Mucosa of stomach (tissue), 1 donor: ENCODE data around the gene ENTR1.

Experiments used
- H3K27me3 ChIP-seq: one replicate; pipeline ENCODE4 v1.7.0; 2013; ENCODE audit warnings: mild to moderate bottlenecking, low read length; ENCODE audit not compliant: control insufficient read depth, insufficient read depth
- H3K36me3 ChIP-seq: one replicate; pipeline ENCODE4 v1.7.0; 2013; ENCODE audit warnings: low read length; ENCODE audit not compliant: control insufficient read depth, insufficient read depth
- H3K4me1 ChIP-seq: one replicate; pipeline ENCODE4 v1.7.0; 2013; ENCODE audit warnings: mild to moderate bottlenecking, low read length; ENCODE audit not compliant: control insufficient read depth, insufficient read depth
- H3K4me3 ChIP-seq: one replicate; pipeline ENCODE4 v1.7.0; 2013; ENCODE audit warnings: low read length
- H3K9ac ChIP-seq: one replicate; pipeline ENCODE4 v1.7.0; 2013; ENCODE audit warnings: mild to moderate bottlenecking, low read length, moderate library complexity
- H3K9me3 ChIP-seq: one replicate; pipeline ENCODE4 v1.7.0; 2013; ENCODE audit warnings: mild to moderate bottlenecking, low read length, moderate library complexity; ENCODE audit not compliant: control insufficient read depth
- donor health status: Pancreatic carcinoma.

The ENTR1 gene

DNA sequence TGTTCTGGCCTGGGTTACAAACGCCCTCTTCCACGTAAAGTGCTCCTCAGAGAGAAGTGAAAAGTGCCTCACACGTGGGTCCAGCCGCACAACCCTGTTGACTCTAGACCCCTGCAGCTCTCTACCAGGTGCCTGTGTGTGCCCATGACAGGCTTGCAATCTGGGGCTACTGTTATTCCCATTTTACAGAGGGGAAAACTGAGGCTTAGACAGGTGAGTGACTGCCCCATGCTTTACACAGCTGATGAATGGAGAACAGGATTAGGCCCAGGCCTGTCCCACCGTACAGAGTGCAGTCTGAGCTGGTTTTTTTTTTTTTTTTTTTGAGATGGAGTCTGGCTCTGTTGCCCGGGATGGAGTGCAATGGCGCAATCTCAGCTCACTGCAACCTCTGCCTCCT is 35.4 kb upstream of the ENTR1 start:
- H3K9ac ChIP-seq: no peak overlapping the region
- H3K36me3 ChIP-seq: peaks cover 34% of the 10 kb centered on the region
- H3K9me3 ChIP-seq: no peaks in the 10 kb centered on the region
- H3K4me1 ChIP-seq: no peaks in the 10 kb centered on the region
- no peak overlapping the region for H3K4me3 ChIP-seq
- no peaks in the 10 kb centered on the region for H3K27me3 ChIP-seq

DNA sequence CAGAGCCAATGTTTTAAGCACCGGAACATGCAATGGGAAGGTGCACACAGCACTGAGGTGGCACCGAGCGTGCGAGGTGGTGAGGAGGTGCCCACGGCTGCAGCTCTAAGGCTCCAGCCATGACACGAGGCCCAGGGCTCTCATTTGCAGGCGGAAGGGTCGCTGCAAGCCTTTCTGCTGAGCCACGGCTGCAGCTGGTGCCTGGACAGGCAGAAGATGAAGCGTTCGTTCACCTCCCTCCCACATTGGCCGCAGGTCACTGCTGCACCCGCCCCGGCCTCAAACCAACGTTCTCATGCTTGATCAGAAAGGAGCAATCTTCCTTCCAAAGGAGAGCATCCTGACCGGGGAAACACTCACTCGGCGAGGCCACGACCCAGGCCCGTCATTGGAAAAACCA is 33.7 kb upstream of the ENTR1 start:
- Histone ChIP-seq H3K27me3 (no peaks in the 10 kb centered on the region), H3K9me3 (no peaks in the 10 kb centered on the region), H3K9ac (no peak overlapping the region), H3K4me1 (peaks cover 6% of the 10 kb centered on the region), H3K36me3 (peaks cover 29% of the 10 kb centered on the region), H3K4me3 (no peak overlapping the region)

DNA sequence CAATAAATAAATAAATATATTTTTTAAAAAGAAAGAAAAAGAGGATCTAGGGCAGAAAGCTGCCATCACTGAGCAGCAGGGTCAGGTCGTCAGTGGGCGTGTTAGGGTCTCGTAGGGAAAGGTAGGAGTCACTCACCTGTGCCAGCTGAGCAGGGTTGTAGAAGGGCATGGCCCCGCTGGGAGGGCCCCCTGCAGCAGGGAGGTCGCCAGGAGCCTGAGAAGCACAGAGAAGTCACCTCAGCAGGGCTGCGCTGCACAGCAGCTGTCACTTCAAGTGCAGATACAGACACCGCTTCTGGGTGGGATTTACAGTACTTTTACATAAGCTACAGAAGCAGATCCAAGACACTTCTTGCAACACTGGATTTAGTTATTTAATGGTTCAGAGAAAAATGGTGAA is 33.3 kb upstream of the ENTR1 start:
- no peak overlapping the region for H3K4me3 ChIP-seq
- H3K9ac ChIP-seq: no peak overlapping the region
- peaks cover 10% of the 10 kb centered on the region for H3K4me1 ChIP-seq
- H3K36me3 ChIP-seq: peaks cover 29% of the 10 kb centered on the region
- H3K9me3 ChIP-seq: no peaks in the 10 kb centered on the region
- no peaks in the 10 kb centered on the region for H3K27me3 ChIP-seq

DNA sequence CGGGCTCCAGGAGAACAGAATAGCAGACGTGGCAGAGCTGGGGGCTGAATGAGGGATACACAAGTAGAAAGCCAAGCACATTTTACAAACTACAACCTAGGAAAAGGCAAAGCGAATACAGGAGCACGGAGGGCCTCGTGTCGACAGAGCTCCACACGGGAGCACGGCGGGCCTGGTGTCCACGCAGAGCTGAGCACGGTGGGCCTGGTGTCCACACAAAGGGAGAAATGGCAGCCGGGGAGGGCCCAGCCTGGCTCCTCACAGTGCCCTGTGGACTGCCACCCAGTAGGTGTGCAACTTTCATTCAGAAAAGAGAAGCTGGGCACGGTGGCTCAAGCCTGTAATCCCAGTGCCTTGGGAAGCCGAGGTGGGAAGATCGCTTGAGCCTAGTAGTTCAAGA is 32.7 kb upstream of the ENTR1 start:
- H3K36me3 ChIP-seq: peaks cover 29% of the 10 kb centered on the region
- no peaks in the 10 kb centered on the region for H3K27me3 ChIP-seq
- no peak overlapping the region for H3K4me3 ChIP-seq
- H3K9me3 ChIP-seq: no peaks in the 10 kb centered on the region
- peaks cover 16% of the 10 kb centered on the region for H3K4me1 ChIP-seq
- no peak overlapping the region for H3K9ac ChIP-seq

DNA sequence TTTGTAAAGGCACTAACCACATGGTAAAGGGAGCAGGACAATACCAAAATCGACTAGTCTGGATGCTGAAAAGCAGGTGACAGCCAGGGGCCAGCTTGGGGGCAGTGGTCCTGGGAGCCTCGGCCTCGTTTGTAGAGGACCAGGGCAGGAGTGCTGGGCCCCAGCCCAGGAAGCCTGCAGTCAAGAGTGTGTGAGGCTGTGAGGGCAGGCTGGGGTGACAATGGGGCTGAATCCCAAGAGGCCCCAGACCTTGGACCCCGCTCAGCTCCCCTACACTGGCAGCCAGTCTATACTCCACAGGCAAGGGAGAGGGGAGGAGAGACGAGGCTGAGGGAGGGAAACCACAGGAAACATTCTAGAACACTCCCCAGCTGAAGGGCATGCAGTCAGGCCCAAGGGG is 31.9 kb upstream of the ENTR1 start:
- H3K36me3 ChIP-seq: peaks cover 25% of the 10 kb centered on the region
- no peak overlapping the region for H3K4me3 ChIP-seq
- no peak overlapping the region for H3K9ac ChIP-seq
- peaks cover 24% of the 10 kb centered on the region for H3K4me1 ChIP-seq
- no peaks in the 10 kb centered on the region for H3K9me3 ChIP-seq
- H3K27me3 ChIP-seq: no peaks in the 10 kb centered on the region

DNA sequence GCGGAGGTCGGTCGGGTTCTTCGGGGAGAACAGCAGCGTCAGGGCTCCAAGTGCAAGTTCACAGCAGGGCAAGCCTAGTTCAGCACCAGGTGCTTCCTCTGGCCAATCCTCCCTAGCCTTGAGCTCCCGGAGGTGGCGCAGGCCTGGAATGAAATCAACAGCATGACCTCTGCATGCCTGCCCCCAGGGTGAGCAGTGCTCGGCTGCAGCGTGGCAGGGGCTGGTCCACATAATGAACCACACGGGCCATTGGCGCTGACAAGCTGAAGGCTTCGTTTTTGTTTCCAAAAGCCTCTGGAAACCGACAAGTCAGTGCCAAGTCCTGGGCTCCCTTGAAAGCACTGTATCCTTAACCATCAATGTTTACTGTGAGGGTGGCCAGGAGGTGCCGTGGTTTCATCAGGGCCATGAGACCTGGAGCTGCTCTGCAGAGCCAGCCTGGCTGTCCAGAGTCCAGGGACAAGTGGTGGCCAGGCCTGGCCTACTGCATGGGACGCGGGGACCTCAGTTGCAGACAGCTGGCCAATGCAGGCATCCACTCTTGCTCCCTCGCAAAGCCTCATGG is 31.3 kb upstream of the ENTR1 start:
- Histone ChIP-seq H3K4me3 (no peak overlapping the region), H3K9me3 (no peaks in the 10 kb centered on the region), H3K4me1 (peaks cover 28% of the 10 kb centered on the region), H3K9ac (no peak overlapping the region), H3K27me3 (no peaks in the 10 kb centered on the region), H3K36me3 (peaks cover 20% of the 10 kb centered on the region)

DNA sequence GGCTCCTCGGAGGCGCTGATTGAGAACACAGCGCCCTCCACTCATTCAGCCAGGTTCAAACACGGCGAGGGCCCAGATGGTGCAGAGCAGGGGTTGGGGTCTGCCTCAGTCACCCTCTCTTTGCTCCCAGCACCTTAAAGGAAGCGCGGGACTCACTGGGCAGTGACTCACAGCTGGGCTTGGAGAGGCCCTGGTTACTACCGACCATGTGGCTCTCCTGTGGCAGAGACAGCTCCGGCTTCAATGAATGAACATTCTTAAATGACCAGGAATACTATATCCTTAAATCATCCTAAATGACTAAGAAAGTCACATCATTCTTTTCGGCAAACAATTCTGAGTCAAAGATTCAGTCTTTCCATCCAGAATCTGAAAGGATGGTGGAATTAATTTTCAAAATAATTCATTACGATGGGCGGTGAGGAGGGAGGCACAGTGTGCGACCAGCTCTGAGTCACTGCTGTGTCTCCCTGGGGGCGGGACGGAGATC is 30.8 kb upstream of the ENTR1 start:
- Histone ChIP-seq H3K9me3 (no peaks in the 10 kb centered on the region), H3K27me3 (no peaks in the 10 kb centered on the region), H3K4me3 (no peak overlapping the region), H3K9ac (no peak overlapping the region), H3K36me3 (peaks cover 17% of the 10 kb centered on the region), H3K4me1 (peaks cover 28% of the 10 kb centered on the region)

DNA sequence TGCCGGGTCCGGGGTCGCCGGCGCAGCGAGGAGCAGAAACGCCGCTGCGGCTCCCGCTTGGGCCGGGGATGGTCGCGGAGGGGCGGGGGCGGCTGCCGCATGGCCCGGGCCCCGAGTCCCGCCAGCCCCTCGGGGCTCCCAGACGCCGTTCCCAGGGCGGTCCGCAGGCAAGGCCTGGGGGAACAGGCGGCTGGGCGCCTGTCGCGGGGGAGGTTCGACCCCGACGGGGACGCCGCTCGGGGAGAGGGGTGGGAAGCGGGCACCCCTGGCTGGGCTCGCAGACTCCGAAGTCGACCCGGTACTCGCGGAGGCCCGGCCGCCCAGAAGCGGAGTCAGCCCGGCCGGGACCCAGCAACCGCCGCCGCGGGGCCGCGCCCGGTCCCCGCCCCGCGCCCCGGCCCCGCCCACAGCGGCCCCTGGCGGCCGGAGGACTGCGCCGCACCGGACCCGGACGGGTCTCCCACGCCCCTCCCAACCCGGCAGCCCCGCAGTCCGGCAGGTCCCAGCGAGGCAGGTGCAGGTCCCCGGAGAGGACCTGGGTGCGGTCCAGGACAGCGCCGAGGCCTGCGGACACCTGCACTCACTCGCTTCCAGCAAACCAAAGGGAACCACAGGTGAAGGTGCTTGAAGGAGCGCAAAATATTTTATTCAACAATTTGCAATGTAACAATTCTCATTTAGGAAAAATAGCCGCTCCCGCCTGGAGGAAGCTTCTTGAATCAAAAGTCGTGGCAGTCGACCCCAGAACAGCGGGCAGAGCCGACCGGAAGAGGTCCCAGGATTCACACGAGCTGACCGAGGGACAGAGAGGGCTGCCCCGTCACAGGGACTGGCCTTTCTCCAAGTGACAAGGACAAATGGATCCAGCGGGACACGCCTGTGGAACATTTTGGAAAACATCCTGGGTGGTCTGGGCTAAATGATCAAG is 29.3 kb upstream of the ENTR1 start, which contains the start of gene INPP5E:
INPP5E (minus strand) TSS at position 365 of the 928 bp plus-strand sequence. CDS start 426 bp downstream, outside the sequence.
- no peaks in the 10 kb centered on the region for H3K27me3 ChIP-seq
- H3K36me3 ChIP-seq: peaks cover 17% of the 10 kb centered on the region
- peak within 1 kb of the TSS; percentile 52 for H3K4me3 ChIP-seq
- H3K9me3 ChIP-seq: no peaks in the 10 kb centered on the region
- peaks cover 28% of the 10 kb centered on the region for H3K4me1 ChIP-seq
- peak within 1 kb of the TSS; percentile 72 for H3K9ac ChIP-seq

DNA sequence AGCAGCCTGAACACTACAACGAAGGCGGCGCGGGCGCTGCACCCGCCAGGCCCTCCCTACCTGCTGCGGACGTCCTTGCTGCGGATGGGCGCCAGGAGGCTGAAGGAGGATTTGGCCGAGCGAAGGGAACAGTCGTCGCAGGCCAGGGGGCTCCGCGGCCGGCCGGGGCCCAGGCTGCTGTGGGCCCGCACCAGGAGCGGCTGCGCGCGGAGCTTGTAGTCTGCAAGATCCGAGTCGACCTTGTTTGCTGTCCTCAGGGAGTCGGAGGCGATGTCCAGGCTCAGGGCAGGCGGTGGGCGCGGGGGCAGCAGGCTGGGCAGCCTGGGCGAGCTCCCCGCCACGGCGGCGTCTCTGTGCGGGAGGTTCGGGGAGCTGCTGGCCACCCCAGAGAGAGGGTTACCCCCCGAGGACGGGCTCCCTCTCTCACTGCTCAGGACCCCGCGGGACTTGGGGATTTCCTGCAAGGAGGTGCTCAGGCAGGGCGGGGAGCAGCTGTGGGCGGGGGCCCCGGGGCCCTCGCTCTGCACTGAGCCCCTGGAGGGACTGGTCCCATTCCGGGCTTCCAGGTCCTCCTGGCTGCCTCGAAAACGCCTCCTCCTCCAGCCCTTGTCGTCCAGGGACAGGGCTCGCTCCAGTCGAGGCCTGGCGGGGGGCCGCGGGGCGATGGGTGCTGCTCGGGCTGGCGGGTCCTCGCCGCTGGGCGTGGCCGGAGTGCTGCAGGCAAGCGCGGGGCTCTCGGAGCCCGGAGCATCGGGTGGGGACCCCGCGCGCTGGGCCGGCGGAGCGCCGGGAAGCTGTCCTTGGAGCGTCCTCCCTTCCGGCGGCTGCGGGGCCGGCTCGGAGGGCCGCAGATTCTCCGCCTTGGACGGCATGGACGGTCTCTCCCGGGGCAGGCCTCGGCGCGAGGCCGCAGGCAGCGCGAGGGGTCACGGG is 28.4 kb upstream of the ENTR1 start:
- Histone ChIP-seq H3K27me3 (no peaks in the 10 kb centered on the region), H3K36me3 (peaks cover 17% of the 10 kb centered on the region), H3K9me3 (no peaks in the 10 kb centered on the region), H3K4me1 (peaks cover 28% of the 10 kb centered on the region), H3K9ac (peak overlapping the region; percentile 72), H3K4me3 (peak overlapping the region; percentile 52)

DNA sequence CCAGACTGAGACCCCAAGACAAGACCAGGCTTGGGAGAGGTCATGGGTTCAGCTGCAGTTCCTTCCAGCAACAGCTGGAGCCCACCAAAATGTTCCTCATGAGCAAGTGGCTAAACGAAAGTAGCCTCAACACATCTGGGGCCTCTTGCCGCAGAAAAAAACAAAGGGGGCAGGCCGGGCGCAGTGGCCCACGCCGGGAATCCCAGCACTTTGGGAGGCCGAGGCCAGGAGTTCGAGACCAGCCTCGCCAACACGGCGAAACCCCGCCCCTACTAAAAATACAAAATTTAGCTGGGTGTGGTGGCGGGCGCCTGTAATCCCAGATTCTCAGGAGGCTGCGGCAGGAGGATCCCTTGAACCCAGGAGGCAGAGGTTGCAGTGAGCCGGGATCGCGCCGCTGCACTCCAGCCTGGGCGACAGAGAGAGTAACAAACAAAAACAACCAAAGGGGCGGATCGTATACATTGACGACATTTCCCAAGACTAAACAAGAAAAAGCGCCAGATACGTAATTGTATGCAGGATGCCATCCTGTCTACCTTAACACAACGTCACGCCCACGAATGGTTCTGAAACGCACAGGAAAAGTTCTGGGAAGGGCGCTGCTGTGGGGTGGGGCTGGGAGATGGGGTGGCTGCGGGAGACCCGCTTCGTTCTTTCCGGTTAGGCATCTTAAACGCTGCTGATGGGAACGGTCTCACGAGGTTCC is 27.6 kb upstream of the ENTR1 start:
- Histone ChIP-seq H3K4me3 (peak overlapping the region; percentile 52), H3K36me3 (peaks cover 17% of the 10 kb centered on the region), H3K9ac (peak overlapping the region; percentile 72), H3K27me3 (no peaks in the 10 kb centered on the region), H3K9me3 (no peaks in the 10 kb centered on the region), H3K4me1 (peaks cover 28% of the 10 kb centered on the region)

DNA sequence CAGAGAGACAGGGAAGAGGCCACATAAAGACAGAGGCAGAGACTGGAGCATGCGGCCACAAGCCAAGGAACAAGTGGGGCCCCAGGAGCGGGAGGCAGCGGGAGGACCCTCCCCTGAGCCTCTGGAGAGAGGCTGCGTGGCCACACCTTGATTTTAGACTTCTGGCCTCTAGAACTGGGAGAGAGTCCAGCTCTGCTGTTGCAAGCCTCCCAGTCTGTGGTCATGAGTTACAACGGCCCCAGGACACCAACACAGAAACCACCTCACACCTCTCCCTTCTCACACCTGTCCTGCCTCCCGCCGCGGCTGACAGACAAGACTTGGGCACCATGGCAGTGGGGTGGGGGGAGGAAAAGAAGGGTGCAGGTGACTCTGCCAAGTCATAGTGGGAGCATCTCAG is 27.0 kb upstream of the ENTR1 start:
- Histone ChIP-seq H3K9ac (peak overlapping the region; percentile 72), H3K4me3 (no peak overlapping the region), H3K36me3 (peaks cover 17% of the 10 kb centered on the region), H3K27me3 (no peaks in the 10 kb centered on the region), H3K9me3 (no peaks in the 10 kb centered on the region), H3K4me1 (peaks cover 28% of the 10 kb centered on the region)
